Transverse colon (tissue), 4 donors: ENCODE results near the gene ZIC4.

Experiments
- CTCF ChIP-seq, 5 experiments: fragments of 200-600 bp in 3 of 5; fragments of 450-650 bp in 2 of 5; sonication (generic) in 3 of 5; IDR thresholded peaks; 1 replicate in 2 of 5; 2 replicates in 3 of 5; pipeline ENCODE4 v1.5.1; 2016 to 2017; ENCODE audit warnings: antibody characterized with exemption in 5 of 5, inconsistent platforms in 3 of 5, mild to moderate bottlenecking in 2 of 5, moderate library complexity in 1 of 5
- EP300 ChIP-seq: sonication (generic); formaldehyde crosslinking; IDR thresholded peaks from one replicate; pipeline ENCODE4 v1.6.1; 2017; ENCODE audit warnings: antibody characterized with exemption, low read depth
- POLR2A ChIP-seq: fragments of 450-650 bp; IDR thresholded peaks from one replicate; pipeline ENCODE4 v1.6.1; 2016; ENCODE audit warnings: antibody characterized with exemption, mild to moderate bottlenecking, moderate library complexity
- POLR2AphosphoS5 ChIP-seq, 3 donors: sonication (generic); formaldehyde crosslinking; IDR thresholded peaks; one replicate each; pipeline ENCODE4 v1.6.1; 2016; ENCODE audit warnings: antibody characterized with exemption in 3 of 3

- TF ChIP-seq CTCF (IDR thresholded peaks at IDR 0.05), result no peak
- no peak for TF ChIP-seq EP300
- TF ChIP-seq POLR2A, result no peak
- no peak for TF ChIP-seq POLR2AphosphoS5 (IDR thresholded peaks at IDR 0.05)
Observed at GRCh38 chr3:147379651-147380050, 26.7 kb downstream of the ZIC4 start.
